Sigmoid colon (tissue), 7 donors: ENCODE data around the gene PFDN4. TPM values are rescaled to one million over a fixed set of nuclear protein-coding genes. Genes with fewer than 3 reads are reported as not detected.

Experiments used
- DNase-seq: peaks from one replicate; pipeline ENCODE4 v3.0.0-alpha.2; 2019
- H3K27ac ChIP-seq, 4 donors: fragments of 200-600 bp; sonication (generic); one replicate each; pipeline ENCODE4 v1.5.1; 2016 to 2019; ENCODE audit warnings: mild to moderate bottlenecking in 1 of 4
- H3K27me3 ChIP-seq, 3 donors: fragments of 200-600 bp; sonication (generic); one replicate each; pipeline ENCODE4 v1.5.1; 2019; ENCODE audit warnings: mild to moderate bottlenecking in 1 of 3
- H3K36me3 ChIP-seq, 4 donors: fragments of 200-600 bp; sonication (generic); one replicate each; pipeline ENCODE4 v1.5.1; 2016 to 2019
- H3K4me1 ChIP-seq, 4 donors: fragments of 200-600 bp; sonication (generic); one replicate each; pipeline ENCODE4 v1.5.1; 2017 to 2019
- H3K4me3 ChIP-seq, 4 donors: fragments of 200-600 bp; sonication (generic); one replicate each; pipeline ENCODE4 v1.5.1; 2017 to 2019; ENCODE audit warnings: mild to moderate bottlenecking in 2 of 4, moderate library complexity in 1 of 4
- H3K9me3 ChIP-seq, 4 donors: fragments of 200-600 bp in 3 of 4; sonication (generic) in 3 of 4; one replicate each; pipeline versions ENCODE4 v1.5.1 to v1.6.1; 2013 to 2019
- EP300 ChIP-seq, 4 donors: sonication (generic); formaldehyde crosslinking; IDR thresholded peaks; one replicate each; pipeline ENCODE4 v1.6.1; 2017; ENCODE audit warnings: antibody characterized with exemption in 4 of 4
- POLR2A ChIP-seq, 2 donors: fragments of 450-650 bp; IDR thresholded peaks; one replicate each; pipeline ENCODE4 v1.6.1; 2016; ENCODE audit warnings: antibody characterized with exemption in 2 of 2, mild to moderate bottlenecking in 2 of 2, moderate library complexity in 2 of 2
- POLR2AphosphoS5 ChIP-seq, 4 donors: sonication (generic); formaldehyde crosslinking; IDR thresholded peaks; one replicate each; pipeline ENCODE4 v1.6.1; 2017; ENCODE audit warnings: antibody characterized with exemption in 4 of 4
- WGBS, 2 donors: extraction: QIAGEN DNeasy Blood & Tissue Kit; methylation state at CpG; one replicate each; pipeline ENCODE4 v1.1.7; 2013; 5-methylcytosine and 5-hydroxymethylcytosine counted together
- intact Hi-C: fragments of 100-400 bp; cut with DNase I; formaldehyde crosslinking; loops from one replicate; pipeline ENCODE4 v1.15.1; 2023
- polyA plus RNA-seq, 3 donors: library from polyadenylated mRNA; stranded (reverse); fragments of 200-250 nt; gene quantifications; one replicate each; pipeline ENCODE4 v1.2.3, GENCODE V29; 2013
- total RNA-seq, 4 donors: library from RNA; depleted of rRNA; stranded (reverse); fragments of >200 nt; gene quantifications; one replicate each; pipeline ENCODE4 v1.1.0, GENCODE V29; 2016
- TF ChIP-seq, protein P1 (sequence below), 4 experiments: fragments of 450-650 bp in 3 of 4; fragments of 200-600 bp in 1 of 4; IDR thresholded peaks; one replicate each; pipeline ENCODE4 v1.5.1; 2016 to 2019; ENCODE audit warnings: antibody characterized with exemption in 4 of 4, mild to moderate bottlenecking in 3 of 4, moderate library complexity in 2 of 4
- donor health status: healthy with polysubstance abuse.
- donor health status: Bipolar disorder and iron deficiency.
- donor health status: healthy.

Gene PFDN4
- total and polyA plus RNA-seq, 7 donors = 55.3 to 284 (median 101) TPM

DNA sequence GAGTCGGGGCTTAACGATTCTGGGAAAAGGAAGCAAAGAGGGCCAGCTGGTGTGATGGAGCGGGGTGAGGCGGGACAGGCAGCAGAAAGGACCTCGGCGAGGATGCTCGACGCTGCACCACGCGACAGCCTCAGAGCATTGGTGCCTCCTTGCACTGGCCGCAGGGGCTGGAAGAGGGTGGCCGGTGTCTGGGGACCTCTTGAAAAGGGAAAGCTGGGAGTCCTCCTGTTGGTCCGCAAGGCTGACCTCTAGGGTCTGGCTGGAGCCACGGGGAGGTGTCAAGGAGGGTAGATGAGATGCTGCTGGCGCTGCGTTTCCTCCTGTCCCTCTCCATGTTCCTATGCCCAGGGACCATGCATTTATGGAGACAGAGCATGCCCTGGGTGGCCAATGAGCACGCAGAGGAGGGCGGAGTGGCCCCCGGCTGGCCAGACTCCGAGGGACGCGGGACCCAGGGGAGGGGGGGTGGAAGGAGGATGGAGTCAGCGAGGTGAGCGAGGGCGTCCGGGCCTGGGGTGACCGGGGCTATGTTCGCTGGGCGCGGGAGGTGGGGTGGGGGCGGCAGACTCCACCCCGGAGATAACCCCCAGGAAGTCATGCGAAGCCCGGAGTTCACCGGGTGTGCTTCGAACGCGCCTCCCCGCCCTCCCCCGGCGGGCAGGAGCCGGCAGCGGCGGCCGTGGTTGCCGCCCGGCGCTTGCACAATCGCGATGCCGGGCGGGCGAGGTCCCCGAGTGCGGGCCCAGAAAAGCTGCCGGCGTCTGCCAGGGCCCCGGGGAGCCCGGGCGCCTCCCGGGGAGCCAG, 34.0 kb upstream of the PFDN4 start, which contains the start of gene CYP24A1:
TSS of gene CYP24A1 (minus strand) at position 334 of the 804 bp plus-strand sequence. CDS start 407 bp downstream, outside the sequence.
- Histone ChIP-seq H3K9me3 (no peaks in the 10 kb centered on the region), H3K27me3 (peaks cover 13 to 76% (median 43%) of the 10 kb centered on the region in 3 donors), H3K27ac (no peak within 1 kb of the TSS), H3K4me3 (peak within 1 kb of the TSS in 2 of 4 donors; percentile 4 to 8), H3K36me3 (no peaks in the 10 kb centered on the region), H3K4me1 (peaks cover 0 to 24% (median 16%) of the 10 kb centered on the region in 4 donors)
- WGBS, 2 donors = 2 to 3% methylated on average over 61 of the region's 61 CpGs
- intact Hi-C loops = no loop called here
- TF ChIP-seq, protein P1, sequence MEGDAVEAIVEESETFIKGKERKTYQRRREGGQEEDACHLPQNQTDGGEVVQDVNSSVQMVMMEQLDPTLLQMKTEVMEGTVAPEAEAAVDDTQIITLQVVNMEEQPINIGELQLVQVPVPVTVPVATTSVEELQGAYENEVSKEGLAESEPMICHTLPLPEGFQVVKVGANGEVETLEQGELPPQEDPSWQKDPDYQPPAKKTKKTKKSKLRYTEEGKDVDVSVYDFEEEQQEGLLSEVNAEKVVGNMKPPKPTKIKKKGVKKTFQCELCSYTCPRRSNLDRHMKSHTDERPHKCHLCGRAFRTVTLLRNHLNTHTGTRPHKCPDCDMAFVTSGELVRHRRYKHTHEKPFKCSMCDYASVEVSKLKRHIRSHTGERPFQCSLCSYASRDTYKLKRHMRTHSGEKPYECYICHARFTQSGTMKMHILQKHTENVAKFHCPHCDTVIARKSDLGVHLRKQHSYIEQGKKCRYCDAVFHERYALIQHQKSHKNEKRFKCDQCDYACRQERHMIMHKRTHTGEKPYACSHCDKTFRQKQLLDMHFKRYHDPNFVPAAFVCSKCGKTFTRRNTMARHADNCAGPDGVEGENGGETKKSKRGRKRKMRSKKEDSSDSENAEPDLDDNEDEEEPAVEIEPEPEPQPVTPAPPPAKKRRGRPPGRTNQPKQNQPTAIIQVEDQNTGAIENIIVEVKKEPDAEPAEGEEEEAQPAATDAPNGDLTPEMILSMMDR (IDR thresholded peaks at IDR 0.05) = no peak
- TF ChIP-seq POLR2A (IDR thresholded peaks at IDR 0.05) (no peak), EP300 (IDR thresholded peaks at IDR 0.05) (no peak), POLR2AphosphoS5 (IDR thresholded peaks at IDR 0.05) (no peak)
- no peak for DNase-seq

DNA sequence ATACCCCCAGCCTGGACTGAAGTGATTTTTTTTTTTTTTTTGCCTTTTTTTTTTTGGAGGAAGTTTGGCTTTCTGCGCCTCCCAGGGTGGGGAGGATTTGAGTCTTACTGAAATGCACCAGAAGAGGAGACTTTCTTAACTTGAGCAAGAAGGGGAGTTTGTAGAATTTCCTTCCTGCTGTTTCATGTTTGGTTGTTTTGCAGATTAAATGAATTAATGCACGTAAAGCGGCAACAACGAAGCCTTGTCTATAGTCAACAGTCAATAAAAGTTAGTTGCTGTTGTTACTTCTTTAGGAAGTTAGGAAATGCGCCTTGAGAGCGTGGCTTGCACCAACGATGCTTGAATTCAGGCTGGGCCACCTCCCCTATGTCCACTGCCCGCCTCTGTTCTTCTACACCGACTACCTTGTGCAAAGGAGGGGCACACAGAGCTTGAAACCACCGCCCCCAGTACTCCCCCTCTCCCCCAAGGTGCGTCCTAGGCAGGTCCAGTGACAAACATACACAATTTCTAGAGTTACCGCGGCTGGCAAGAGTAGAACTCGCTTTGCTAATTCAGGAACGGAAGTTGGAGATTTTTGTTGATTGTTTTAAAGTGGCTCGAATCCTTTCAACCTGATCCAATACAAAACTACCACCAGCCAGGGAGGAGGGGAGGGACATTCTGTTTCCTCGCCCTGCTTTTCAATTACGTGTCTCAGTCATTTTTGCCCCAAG, 33.3 kb upstream of the PFDN4 start:
- Histone ChIP-seq H3K9me3 (no peaks in the 10 kb centered on the region), H3K36me3 (no peaks in the 10 kb centered on the region), H3K27me3 (peaks cover 13 to 69% (median 37%) of the 10 kb centered on the region in 3 donors), H3K4me1 (peaks cover 0 to 24% (median 16%) of the 10 kb centered on the region in 4 donors), H3K4me3 (peak overlapping the region in 2 of 4 donors; percentile 4 to 8), H3K27ac (no peak overlapping the region)
- intact Hi-C loops = no loop called here
- DNase-seq = no peak
- WGBS, 2 donors = 2 to 8% methylated on average over 18 of the region's 18 CpGs
- no peak for TF ChIP-seq POLR2A (IDR thresholded peaks at IDR 0.05)
- TF ChIP-seq, protein P1 (IDR thresholded peaks at IDR 0.05) = no peak
- TF ChIP-seq EP300 (IDR thresholded peaks at IDR 0.05) = no peak
- TF ChIP-seq POLR2AphosphoS5 (IDR thresholded peaks at IDR 0.05) = no peak

DNA sequence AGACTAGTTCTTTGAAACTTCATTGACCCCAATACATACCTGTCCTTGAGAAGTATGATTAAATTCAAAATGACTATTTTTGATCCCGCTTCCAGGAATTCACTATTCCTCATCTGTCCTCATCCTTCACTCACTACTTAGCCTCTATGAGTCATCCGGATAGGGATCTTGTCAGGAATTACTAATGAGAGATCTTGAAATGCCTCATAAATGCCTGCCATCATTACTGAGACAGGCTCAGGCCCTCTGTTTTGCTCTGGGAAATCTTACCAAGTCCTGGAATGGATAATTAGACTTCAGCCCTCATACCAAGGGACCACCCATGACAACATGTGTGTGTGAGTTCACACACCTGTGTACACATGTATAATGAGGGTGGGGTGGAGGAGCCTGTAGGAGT, 31.3 kb upstream of the PFDN4 start:
- H3K9me3 ChIP-seq = no peaks in the 10 kb centered on the region
- DNase-seq = no peak
- H3K4me3 ChIP-seq = no peak overlapping the region
- intact Hi-C loops = no loop called here
- H3K27ac ChIP-seq = no peak overlapping the region
- H3K27me3 ChIP-seq = peaks cover 13 to 50% (median 30%) of the 10 kb centered on the region in 3 donors
- H3K36me3 ChIP-seq = no peaks in the 10 kb centered on the region
- H3K4me1 ChIP-seq = peaks cover 0 to 24% (median 16%) of the 10 kb centered on the region in 4 donors
- no peak for TF ChIP-seq POLR2AphosphoS5 (IDR thresholded peaks at IDR 0.05)
- no peak for TF ChIP-seq EP300 (IDR thresholded peaks at IDR 0.05)
- TF ChIP-seq, protein P1 (IDR thresholded peaks at IDR 0.05) = no peak
- TF ChIP-seq POLR2A (IDR thresholded peaks at IDR 0.05) = no peak
- WGBS, 2 donors = 75 to 97% methylated on average over 2 of the region's 2 CpGs

DNA sequence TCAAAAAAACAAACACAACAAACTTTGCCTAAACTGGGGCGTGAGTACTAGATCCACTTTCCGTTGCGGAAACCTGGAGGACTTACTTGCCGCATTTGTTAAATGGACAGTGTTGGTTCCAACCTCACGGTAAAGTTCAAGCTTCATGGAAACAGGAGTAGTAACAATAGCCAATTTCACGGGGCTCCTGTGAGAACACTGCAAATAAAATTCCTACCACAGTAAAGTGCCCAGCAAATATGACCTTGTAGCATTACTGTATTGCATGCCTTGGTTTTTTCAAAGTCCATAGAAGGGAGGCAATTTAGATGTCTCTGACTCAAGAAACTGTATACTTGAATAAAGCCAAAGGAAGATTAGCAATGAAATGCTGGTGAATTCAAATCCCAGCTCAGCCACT, 30.5 kb upstream of the PFDN4 start:
- Histone ChIP-seq H3K4me1 (peaks cover 0 to 24% (median 16%) of the 10 kb centered on the region in 4 donors), H3K36me3 (no peaks in the 10 kb centered on the region), H3K9me3 (no peaks in the 10 kb centered on the region), H3K27ac (no peak overlapping the region), H3K4me3 (no peak overlapping the region), H3K27me3 (peaks cover 13 to 42% (median 26%) of the 10 kb centered on the region in 3 donors)
- 77 to 87% methylated on average over 6 of the region's 6 CpGs for WGBS, 2 donors
- TF ChIP-seq, protein P1 (IDR thresholded peaks at IDR 0.05) = no peak
- TF ChIP-seq POLR2A (IDR thresholded peaks at IDR 0.05) (no peak), POLR2AphosphoS5 (IDR thresholded peaks at IDR 0.05) (no peak), EP300 (IDR thresholded peaks at IDR 0.05) (no peak)
- intact Hi-C loops = no loop called here
- no peak for DNase-seq
